Thoracic aorta (tissue), 2 donors: ENCODE data around the gene RFPL4A. TPM values are rescaled to one million over a fixed set of nuclear protein-coding genes. Genes with fewer than 3 reads are reported as not detected.
"Not testable (repeated sequence)": the region's sequence is repeated elsewhere in the genome, so short reads cannot be mapped to it uniquely, and the experiment has no call there.

ENCODE experiments used
- ATAC-seq: fragments of 150-250 bp; one replicate; pipeline ENCODE4 v1.8.0; 2017; ENCODE audit warnings: low read depth; ENCODE audit not compliant: insufficient number of reproducible peaks, low FRiP score
- DNase-seq: peaks from one replicate; pipeline ENCODE4 v3.0.0-alpha.2; 2020; ENCODE audit warnings: low spot score
- H3K27ac ChIP-seq, 2 donors: fragments of 200-600 bp; sonication (generic); 1 replicate in 1 of 2; 2 replicates in 1 of 2; pipeline ENCODE4 v1.5.1; 2016; ENCODE audit warnings: mild to moderate bottlenecking in 2 of 2, moderate library complexity in 2 of 2
- H3K27me3 ChIP-seq: fragments of 200-600 bp; sonication (generic); replicated peaks from 2 replicates; pipeline ENCODE4 v1.6.0; 2016; ENCODE audit warnings: mild to moderate bottlenecking; ENCODE audit not compliant: insufficient read depth
- H3K36me3 ChIP-seq: fragments of 200-600 bp; sonication (generic); one replicate; pipeline ENCODE4 v1.5.1; 2016
- H3K4me1 ChIP-seq, 2 donors: fragments of 200-600 bp; sonication (generic); 1 replicate in 1 of 2; 2 replicates in 1 of 2; pipeline versions ENCODE4 v1.5.1 to v1.6.0; 2016; ENCODE audit warnings: low read depth in 2 of 2, mild to moderate bottlenecking in 1 of 2; ENCODE audit not compliant: control insufficient read depth in 1 of 2
- H3K4me3 ChIP-seq: fragments of 200-600 bp; sonication (generic); 2 replicates; pipeline ENCODE4 v1.5.1; 2016; ENCODE audit warnings: mild to moderate bottlenecking
- H3K9me3 ChIP-seq: fragments of 200-600 bp; sonication (generic); 2 replicates; pipeline ENCODE4 v1.5.1; 2016
- total RNA-seq, 2 donors: library from RNA; depleted of rRNA; stranded (reverse); fragments of >200 nt; gene quantifications; one replicate each; pipeline versions ENCODE4 v1.1.0 to v1.2.3, GENCODE V29; 2016
- TF ChIP-seq, protein P1 (sequence below): fragments of 200-600 bp; sonication (generic); IDR thresholded peaks from one replicate; pipeline ENCODE4 v1.5.1; 2019; ENCODE audit warnings: antibody characterized with exemption

Gene RFPL4A
- total RNA-seq: not detected

DNA sequence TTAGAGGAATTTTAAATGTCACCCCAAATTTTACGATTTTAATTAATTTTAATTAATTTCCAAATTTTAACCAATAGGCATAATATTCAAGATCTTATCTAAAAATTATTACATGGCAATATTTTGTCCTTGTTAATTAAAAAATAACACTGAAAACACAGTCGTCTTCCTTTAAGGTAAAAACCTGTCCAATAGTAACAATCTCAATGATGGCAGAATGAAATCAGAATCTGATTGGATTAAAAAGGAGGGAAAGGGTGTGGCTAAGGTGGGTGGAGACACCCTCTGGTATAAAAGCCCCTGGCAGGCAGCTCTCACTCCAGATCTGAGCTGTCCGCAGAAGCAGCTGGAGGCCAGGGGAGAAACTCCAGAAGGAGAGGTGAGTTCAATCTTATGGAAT lies at the start of gene RFPL4A:
Gene RFPL4A, plus strand, starts transcription at position 301 of the 400 bp plus-strand sequence. CDS start 2,704 bp downstream, outside the sequence.
- not testable (repeated sequence) for DNase-seq, ATAC-seq, H3K9me3 ChIP-seq, H3K4me3 ChIP-seq, H3K36me3 ChIP-seq, H3K27ac ChIP-seq, H3K27me3 ChIP-seq, H3K4me1 ChIP-seq

DNA sequence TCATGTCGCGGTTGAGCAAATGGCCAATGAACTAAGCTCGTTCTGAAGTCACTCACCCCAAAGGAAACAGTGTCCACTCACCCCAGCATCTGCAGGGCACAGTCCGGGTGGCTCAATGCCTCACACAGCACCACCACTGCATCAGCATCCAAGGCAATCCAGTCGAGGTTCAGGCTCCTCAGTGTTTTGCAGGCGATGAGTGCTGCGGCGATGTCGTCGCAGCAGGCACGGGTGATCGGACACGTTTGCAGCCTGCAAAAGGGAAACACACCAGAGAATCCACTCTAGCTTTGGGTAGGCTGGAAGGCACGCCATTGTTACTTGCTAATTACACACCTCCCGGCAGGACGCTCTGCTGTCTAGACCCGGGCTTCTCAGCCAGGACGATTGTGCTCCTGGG lies 47.2 kb upstream of the RFPL4A start:
- no peaks in the 10 kb centered on the region for H3K4me1 ChIP-seq
- no peak overlapping the region for H3K27ac ChIP-seq
- no peak for DNase-seq
- no peak for ATAC-seq
- TF ChIP-seq, protein P1, sequence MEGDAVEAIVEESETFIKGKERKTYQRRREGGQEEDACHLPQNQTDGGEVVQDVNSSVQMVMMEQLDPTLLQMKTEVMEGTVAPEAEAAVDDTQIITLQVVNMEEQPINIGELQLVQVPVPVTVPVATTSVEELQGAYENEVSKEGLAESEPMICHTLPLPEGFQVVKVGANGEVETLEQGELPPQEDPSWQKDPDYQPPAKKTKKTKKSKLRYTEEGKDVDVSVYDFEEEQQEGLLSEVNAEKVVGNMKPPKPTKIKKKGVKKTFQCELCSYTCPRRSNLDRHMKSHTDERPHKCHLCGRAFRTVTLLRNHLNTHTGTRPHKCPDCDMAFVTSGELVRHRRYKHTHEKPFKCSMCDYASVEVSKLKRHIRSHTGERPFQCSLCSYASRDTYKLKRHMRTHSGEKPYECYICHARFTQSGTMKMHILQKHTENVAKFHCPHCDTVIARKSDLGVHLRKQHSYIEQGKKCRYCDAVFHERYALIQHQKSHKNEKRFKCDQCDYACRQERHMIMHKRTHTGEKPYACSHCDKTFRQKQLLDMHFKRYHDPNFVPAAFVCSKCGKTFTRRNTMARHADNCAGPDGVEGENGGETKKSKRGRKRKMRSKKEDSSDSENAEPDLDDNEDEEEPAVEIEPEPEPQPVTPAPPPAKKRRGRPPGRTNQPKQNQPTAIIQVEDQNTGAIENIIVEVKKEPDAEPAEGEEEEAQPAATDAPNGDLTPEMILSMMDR: no peak
- no peaks in the 10 kb centered on the region for H3K27me3 ChIP-seq
- no peaks in the 10 kb centered on the region for H3K36me3 ChIP-seq
- H3K9me3 ChIP-seq: no peaks in the 10 kb centered on the region
- H3K4me3 ChIP-seq: no peak overlapping the region

DNA sequence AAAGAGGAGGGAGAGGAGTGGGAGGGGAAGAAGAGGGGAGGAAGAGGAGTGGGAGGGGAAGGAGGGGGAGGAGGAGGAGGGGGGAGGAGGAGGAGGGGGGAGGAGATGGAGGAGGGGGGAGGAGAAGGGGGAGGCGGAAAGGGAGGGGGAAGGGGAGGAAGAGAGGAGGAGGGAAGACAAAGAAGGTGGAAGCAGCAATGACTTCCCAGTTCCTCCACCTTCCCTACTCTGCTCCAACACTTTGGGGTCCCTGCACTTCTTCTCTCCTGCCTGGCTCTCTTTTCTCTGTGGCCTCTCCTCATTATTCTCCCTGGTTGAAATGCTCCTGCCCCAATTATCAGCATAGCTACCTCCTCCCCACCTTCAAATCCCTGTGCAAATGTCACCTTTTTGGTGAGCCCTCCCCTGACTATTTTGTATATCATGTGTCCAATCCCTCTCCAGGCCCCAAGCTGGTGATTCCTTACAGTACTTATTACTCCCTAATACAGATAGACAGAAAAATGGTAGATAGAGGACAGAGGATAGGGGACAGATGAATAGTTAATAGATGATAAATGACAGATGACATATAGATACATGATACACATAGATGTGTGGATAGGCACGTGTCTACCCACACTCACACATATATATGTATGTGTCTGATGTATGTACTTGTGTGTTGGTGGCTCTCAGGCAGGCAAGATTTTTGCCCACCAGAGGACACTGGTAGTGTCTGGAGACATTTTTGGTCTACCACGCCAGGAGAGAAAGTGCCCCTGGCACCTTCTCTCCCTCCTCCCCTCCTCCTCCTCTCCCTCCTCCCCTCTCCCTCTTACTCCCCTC lies 45.9 kb upstream of the RFPL4A start:
- Histone ChIP-seq H3K9me3 (no peaks in the 10 kb centered on the region), H3K4me3 (no peak overlapping the region), H3K36me3 (no peaks in the 10 kb centered on the region), H3K4me1 (no peaks in the 10 kb centered on the region), H3K27ac (no peak overlapping the region), H3K27me3 (no peaks in the 10 kb centered on the region)
- ATAC-seq (no peak), DNase-seq (no peak)
- TF ChIP-seq, protein P1: no peak

DNA sequence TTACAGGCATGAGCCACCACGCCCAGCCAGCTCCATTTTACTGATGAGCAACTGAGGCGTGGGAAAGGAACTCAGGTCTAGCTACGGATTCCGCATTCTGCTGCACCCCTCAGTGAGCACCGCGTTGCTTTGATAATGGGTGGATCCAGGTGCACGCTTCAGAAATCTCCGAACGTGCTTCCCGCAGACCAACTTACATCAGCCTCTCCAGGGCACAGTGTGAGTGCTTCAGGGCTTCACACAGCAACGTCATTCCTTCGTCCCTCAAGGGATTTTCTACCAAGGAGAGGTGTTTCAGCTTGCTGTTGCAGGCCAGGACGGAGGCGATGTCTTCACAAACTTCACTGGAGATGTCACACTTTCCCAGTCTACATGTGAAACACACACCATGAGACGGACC lies 42.4 kb upstream of the RFPL4A start:
- DNase-seq (no peak), ATAC-seq (no peak)
- Histone ChIP-seq H3K4me3 (no peak overlapping the region), H3K36me3 (no peaks in the 10 kb centered on the region), H3K9me3 (no peaks in the 10 kb centered on the region), H3K27ac (no peak overlapping the region), H3K4me1 (no peaks in the 10 kb centered on the region), H3K27me3 (no peaks in the 10 kb centered on the region)
- TF ChIP-seq, protein P1: no peak

DNA sequence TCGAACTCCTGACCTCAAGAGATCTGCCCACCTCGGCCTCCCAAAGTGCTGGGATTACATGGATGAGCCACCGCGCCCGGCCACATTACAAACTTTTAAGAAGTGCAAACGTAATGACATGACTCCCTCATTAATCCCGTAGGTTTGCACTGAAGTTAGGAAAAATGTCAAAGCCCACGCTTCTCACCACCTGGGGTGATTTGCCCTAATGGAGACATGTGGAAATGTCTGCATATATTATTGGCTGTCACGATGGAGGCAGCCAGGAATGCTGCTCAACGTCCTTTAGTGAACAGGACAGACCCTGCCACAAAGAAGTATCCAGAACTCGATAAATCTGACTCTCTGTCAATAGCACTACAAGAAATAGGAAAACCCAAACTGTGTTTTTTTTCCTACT lies 41.6 kb upstream of the RFPL4A start:
- Histone ChIP-seq H3K27ac (no peak overlapping the region), H3K4me3 (no peak overlapping the region), H3K27me3 (no peaks in the 10 kb centered on the region), H3K4me1 (no peaks in the 10 kb centered on the region), H3K9me3 (no peaks in the 10 kb centered on the region), H3K36me3 (no peaks in the 10 kb centered on the region)
- DNase-seq: no peak
- ATAC-seq: no peak
- TF ChIP-seq, protein P1: no peak

DNA sequence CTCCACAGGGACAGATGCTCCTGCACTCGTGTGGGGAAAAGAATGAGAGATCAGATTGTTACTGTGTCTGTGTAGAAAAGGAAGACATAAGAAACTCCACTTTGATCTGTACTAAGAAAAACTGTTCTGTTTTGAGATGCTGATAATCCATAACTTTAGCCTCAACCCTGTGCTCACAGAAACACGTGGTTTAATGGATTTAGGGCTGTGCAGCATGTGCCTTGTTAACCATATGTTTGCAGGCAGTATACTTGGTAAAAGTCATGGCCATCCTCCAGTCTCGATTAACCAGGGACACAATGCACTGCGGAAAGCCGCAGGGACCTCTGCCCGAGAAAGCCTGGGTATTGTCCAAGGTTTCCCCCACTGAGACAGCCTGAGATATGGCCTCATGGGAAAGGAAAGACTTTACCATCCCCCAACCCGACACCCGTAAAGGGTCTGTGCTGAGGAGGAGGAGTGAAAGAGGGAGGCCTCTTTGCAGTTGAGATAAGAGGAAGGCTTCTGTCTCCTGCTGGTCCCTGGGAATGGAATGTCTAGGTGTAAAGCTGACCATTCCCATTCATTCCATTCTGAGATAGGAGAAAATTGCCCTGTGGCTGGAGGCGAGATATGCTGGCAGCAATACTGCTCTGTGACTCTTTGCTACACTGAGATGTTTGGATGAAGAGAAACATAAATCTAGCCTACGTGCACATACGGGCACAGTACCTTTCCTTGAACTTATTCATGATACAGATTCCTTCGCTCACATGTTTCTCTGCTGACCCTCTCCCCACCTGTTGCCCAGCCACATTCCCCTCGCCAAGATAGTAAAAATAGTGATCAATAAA lies 40.8 kb upstream of the RFPL4A start:
- H3K27me3 ChIP-seq, H3K9me3 ChIP-seq, DNase-seq, H3K36me3 ChIP-seq, H3K4me1 ChIP-seq, ATAC-seq, H3K4me3 ChIP-seq, H3K27ac ChIP-seq: not testable (repeated sequence)
